HepG2 (cell line): ENCODE data around the gene FBXO11. TPM values are rescaled to one million over a fixed set of nuclear protein-coding genes. Genes with fewer than 3 reads are reported as not detected.

ENCODE experiments used
- CBFB ChIP-seq: sonication (generic); formaldehyde crosslinking; IDR thresholded peaks from 2 replicates; pipeline ENCODE4 v1.4.0; 2020; ENCODE audit warnings: missing genetic modification reagents
- DDIT3 ChIP-seq: sonication (generic); formaldehyde crosslinking; IDR thresholded peaks from 2 replicates; pipeline ENCODE4 v1.4.0; 2020; ENCODE audit warnings: mild to moderate bottlenecking, missing genetic modification reagents
- HDAC2 ChIP-seq: sonication (generic); formaldehyde crosslinking; IDR thresholded peaks from 2 replicates; pipeline ENCODE4 v1.4.0; 2020; ENCODE audit warnings: missing genetic modification reagents
- HOXA5 ChIP-seq: sonication (generic); formaldehyde crosslinking; IDR thresholded peaks from 2 replicates; pipeline ENCODE4 v1.4.0; 2020; ENCODE audit warnings: missing genetic modification reagents
- KDM5A ChIP-seq: fragments of 200-600 bp; sonication (generic); IDR thresholded peaks from 2 replicates; pipeline ENCODE4 v1.7.0; 2018; ENCODE audit warnings: antibody characterized with exemption, mild to moderate bottlenecking, low read length, borderline replicate concordance
- MTF1 ChIP-seq: sonication (generic); formaldehyde crosslinking; IDR thresholded peaks from 2 replicates; pipeline ENCODE4 v1.5.0; 2020; ENCODE audit warnings: missing genetic modification reagents
- MZF1 ChIP-seq: sonication (generic); formaldehyde crosslinking; IDR thresholded peaks from 2 replicates; pipeline ENCODE4 v1.8.1; 2023; ENCODE audit warnings: mild to moderate bottlenecking, missing genetic modification reagents, borderline replicate concordance
- PAWR ChIP-seq: sonication (generic); formaldehyde crosslinking; IDR thresholded peaks from 2 replicates; pipeline ENCODE4 v1.4.0; 2020; ENCODE audit warnings: missing genetic modification reagents, mild to moderate bottlenecking, borderline replicate concordance
- PTBP1 ChIP-seq: fragments of 200-400 bp; formaldehyde crosslinking; IDR thresholded peaks from 2 replicates; pipeline ENCODE4 v1.6.1; 2018; ENCODE audit warnings: low read length, low read depth; ENCODE audit not compliant: poor library complexity, severe bottlenecking
- RXRA ChIP-seq: sonication (generic); formaldehyde crosslinking; IDR thresholded peaks from 2 replicates; pipeline ENCODE4 v1.5.1; 2020; ENCODE audit warnings: missing genetic modification reagents
- SCMH1 ChIP-seq: sonication (generic); formaldehyde crosslinking; IDR thresholded peaks from 2 replicates; pipeline ENCODE4 v1.9.0; 2021; ENCODE audit warnings: missing genetic modification reagents, mild to moderate bottlenecking, borderline replicate concordance
- SNRNP70 ChIP-seq: fragments of 200-400 bp; formaldehyde crosslinking; IDR thresholded peaks from 2 replicates; pipeline ENCODE4 v1.6.1; 2017; ENCODE audit warnings: mild to moderate bottlenecking, low read depth, low read length, moderate library complexity
- SUZ12 ChIP-seq: fragments of 150-350 bp; IDR thresholded peaks from 2 replicates; pipeline ENCODE4 v1.6.1; 2014; ENCODE audit warnings: low read depth, low read length
- TBX2 ChIP-seq: sonication (generic); formaldehyde crosslinking; IDR thresholded peaks from 2 replicates; pipeline ENCODE4 v1.5.0; 2020; ENCODE audit warnings: missing genetic modification reagents, mild to moderate bottlenecking, borderline replicate concordance
- TFDP2 ChIP-seq: sonication (generic); formaldehyde crosslinking; IDR thresholded peaks from 2 replicates; pipeline ENCODE4 v1.4.0; 2020; ENCODE audit warnings: missing genetic modification reagents
- ZBTB39 ChIP-seq: sonication (generic); formaldehyde crosslinking; IDR thresholded peaks from 2 replicates; pipeline ENCODE4 v1.5.0; 2020; ENCODE audit warnings: missing genetic modification reagents
- ZHX2 ChIP-seq, 2 experiments: sonication (generic) in 1 of 2; formaldehyde crosslinking in 1 of 2; IDR thresholded peaks; 2 replicates each; pipeline versions ENCODE4 v1.6.1 to v1.9.0; 2014 to 2022; ENCODE audit warnings: antibody characterized with exemption in 1 of 2, borderline replicate concordance in 1 of 2, inconsistent platforms in 1 of 2, low read depth in 1 of 2, missing genetic modification reagents in 1 of 2
- ZNF460 ChIP-seq: sonication (generic); formaldehyde crosslinking; IDR thresholded peaks from 2 replicates; pipeline ENCODE4 v1.5.1; 2020; ENCODE audit warnings: missing genetic modification reagents, mild to moderate bottlenecking, borderline replicate concordance
- polyA plus RNA-seq, 8 experiments: library from polyadenylated mRNA; depleted of rRNA in 3 of 8; stranded (reverse) in 7 of 8; unstranded in 1 of 8; fragments of >200 nt; fragmentation: Illumina TruSeq in 4 of 8; extraction: Trizol in 4 of 8; gene quantifications; 2 replicates each; pipeline versions ENCODE4 v1.2.1 to v1.2.3, GENCODE V29; 2011 to 2016; ENCODE audit warnings: low read depth in 4 of 8, missing spikeins in 1 of 8, mixed read lengths in 1 of 8; ENCODE audit not compliant: insufficient read depth in 1 of 8
- total RNA-seq, 5 experiments: library from RNA; depleted of rRNA; stranded (reverse); fragments of >200 nt; fragmentation: Illumina TruSeq; extraction: Trizol; gene quantifications; 2 replicates each; pipeline ENCODE4 v1.2.3, GENCODE V29; 2016; ENCODE audit warnings: low read depth in 1 of 5

Gene FBXO11
- total and polyA plus RNA-seq, 2 of the 13 experiments (the other 11 are each of a cell fraction or from before 2014, with no cell fraction given), result 27.9 to 47.6 TPM

DNA sequence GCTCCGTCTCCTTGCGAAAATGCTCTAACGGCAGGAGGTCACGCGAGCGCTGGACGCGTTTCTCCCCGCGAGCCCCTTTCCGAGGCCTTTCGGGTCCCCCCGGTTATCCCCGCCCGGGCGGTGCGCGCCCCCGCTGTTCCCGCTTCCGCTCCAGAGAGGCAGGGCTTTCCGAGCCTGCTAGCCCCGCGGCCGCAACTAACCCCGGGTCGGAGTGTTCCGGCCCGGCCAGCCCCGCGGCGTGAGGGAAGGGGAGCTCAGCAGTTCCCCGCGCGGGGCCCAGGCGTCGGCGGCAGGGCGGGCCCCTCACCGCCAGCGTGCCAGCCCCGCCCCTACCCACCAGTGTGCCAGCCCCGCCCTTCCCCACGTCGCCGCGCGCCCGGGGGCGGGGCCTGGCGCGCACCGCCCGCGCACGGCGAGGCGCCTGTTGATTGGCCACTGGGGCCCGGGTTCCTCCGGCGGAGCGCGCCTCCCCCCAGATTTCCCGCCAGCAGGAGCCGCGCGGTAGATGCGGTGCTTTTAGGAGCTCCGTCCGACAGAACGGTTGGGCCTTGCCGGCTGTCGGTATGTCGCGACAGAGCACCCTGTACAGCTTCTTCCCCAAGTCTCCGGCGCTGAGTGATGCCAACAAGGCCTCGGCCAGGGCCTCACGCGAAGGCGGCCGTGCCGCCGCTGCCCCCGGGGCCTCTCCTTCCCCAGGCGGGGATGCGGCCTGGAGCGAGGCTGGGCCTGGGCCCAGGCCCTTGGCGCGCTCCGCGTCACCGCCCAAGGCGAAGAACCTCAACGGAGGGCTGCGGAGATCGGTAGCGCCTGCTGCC lies 123.4 kb downstream of the FBXO11 start, which contains the start of gene MSH6 (continued):
- peak; percentile 73; the same call in 1 of the 2 replicates for TF ChIP-seq KDM5A
- peak; percentile 94 for TF ChIP-seq TBX2 (CRISPR knock-in tag)
- TF ChIP-seq CBFB, result 0 out of 2 replicates have a peak, but pooled peaks have one; percentile 33
- peak; percentile 73; the same call in 1 of the 2 replicates for TF ChIP-seq MTF1 (CRISPR knock-in tag)
- TF ChIP-seq ZBTB39 (CRISPR knock-in tag), result peak; percentile 78; the same call in 1 of the 2 replicates
- TF ChIP-seq SNRNP70, result no peak
- peak; percentile 16; the same call in 1 of the 2 replicates for TF ChIP-seq ZNF460 (CRISPR knock-in tag)
- no peak for TF ChIP-seq PAWR (CRISPR knock-in tag)
- no peak for TF ChIP-seq PTBP1
- TF ChIP-seq MZF1 (CRISPR knock-in tag), result no peak
- peak; percentile 31; the same call in 1 of the 2 replicates for TF ChIP-seq ZHX2 (IDR thresholded peaks at IDR 0.05; ENCODE audit: low read depth)
- TF ChIP-seq ZHX2 (CRISPR knock-in tag; IDR thresholded peaks at IDR 0.05; ENCODE audit: borderline replicate concordance), result peak; percentile 81; the same call in 1 of the 2 replicates
- TF ChIP-seq SUZ12, result no peak
- TF ChIP-seq SCMH1 (CRISPR knock-in tag), result no peak
- peak; percentile 98 for TF ChIP-seq TFDP2
- 0 out of 2 replicates have a peak, but pooled peaks have one; percentile 53 for TF ChIP-seq DDIT3 (CRISPR knock-in tag)
- TF ChIP-seq RXRA (CRISPR knock-in tag), result peak; percentile 52; the same call in 1 of the 2 replicates
- peak; percentile 58; the same call in 1 of the 2 replicates for TF ChIP-seq HOXA5 (CRISPR knock-in tag)
- TF ChIP-seq HDAC2 (CRISPR knock-in tag), result 0 out of 2 replicates have a peak, but pooled peaks have one; percentile 4
